Activated T-helper 1 cell treated with Interleukin-2 at 50 U/mL for 16 hours (primary cell): ENCODE results near the gene TTLL8.
"Not testable (repeated sequence)": the region's sequence is repeated elsewhere in the genome, so short reads cannot be mapped to it uniquely, and the experiment has no call there.

Experiments used
- DNase-seq: peaks from one replicate; pipeline ENCODE4 v3.0.0-alpha.2; 2020; ENCODE audit warnings: low read depth

TTLL8 gene

GRCh38 chr22:49983148-49984042 is 74.7 kb downstream of the TTLL8 start:
- no peak for DNase-seq

- DNase-seq = not testable (repeated sequence)
Observed at GRCh38 chr22:49981799-49982198, 76.3 kb downstream of the TTLL8 start.

DNA sequence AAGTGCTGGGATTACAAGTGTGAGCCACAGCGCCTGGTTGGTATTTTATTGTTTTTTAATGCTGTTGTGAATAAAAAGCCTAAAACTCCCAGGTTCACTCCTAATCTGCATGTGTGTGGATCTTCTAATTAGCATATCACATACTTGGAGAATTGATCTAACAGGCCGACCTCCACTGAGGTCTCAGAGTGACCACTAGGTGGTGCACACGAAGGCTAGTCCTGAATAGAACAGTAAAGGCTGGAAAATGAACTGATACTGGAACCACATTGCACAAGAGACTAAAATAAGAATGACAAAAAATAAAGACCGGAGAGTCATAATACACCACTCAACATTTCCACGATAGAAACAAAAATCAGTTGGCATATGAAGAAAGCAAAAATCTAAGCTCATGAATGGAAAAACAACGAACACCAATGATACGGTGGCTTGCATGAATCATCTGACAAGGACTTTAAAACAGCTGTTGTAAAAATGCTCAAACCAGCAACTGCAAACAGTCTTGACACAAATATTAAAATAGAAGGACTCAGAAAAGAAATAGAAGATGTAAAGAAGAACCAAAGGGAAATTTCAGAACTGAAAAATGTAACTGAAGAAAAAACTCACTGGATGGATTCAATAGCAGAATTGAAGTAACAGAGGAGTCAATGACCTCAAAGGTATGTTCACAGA is 78.4 kb downstream of the TTLL8 start:
- no peak for DNase-seq

DNA sequence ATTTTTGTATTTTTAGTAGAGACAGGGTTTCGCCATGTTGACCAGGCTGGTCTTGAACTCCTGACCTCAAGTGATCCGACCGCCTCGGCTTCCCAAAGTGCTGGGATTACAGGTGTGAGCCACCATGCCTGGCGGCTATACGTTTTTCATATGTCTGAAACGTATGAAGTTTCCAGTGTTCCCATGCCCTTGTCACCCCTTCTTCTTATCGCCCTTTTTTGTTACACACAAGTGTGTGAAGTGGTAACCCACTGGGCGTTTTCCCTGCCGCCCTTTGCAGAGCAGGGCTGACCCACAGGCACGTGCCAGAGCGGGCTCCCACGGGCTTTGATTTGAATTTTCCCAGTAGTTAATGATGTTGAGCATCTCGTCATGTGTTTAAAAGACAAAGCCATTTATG is 80.5 kb downstream of the TTLL8 start:
- no peak for DNase-seq

GRCh38 chr22:49976439-49977175 is 81.5 kb downstream of the TTLL8 start:
- no peak for DNase-seq

DNA sequence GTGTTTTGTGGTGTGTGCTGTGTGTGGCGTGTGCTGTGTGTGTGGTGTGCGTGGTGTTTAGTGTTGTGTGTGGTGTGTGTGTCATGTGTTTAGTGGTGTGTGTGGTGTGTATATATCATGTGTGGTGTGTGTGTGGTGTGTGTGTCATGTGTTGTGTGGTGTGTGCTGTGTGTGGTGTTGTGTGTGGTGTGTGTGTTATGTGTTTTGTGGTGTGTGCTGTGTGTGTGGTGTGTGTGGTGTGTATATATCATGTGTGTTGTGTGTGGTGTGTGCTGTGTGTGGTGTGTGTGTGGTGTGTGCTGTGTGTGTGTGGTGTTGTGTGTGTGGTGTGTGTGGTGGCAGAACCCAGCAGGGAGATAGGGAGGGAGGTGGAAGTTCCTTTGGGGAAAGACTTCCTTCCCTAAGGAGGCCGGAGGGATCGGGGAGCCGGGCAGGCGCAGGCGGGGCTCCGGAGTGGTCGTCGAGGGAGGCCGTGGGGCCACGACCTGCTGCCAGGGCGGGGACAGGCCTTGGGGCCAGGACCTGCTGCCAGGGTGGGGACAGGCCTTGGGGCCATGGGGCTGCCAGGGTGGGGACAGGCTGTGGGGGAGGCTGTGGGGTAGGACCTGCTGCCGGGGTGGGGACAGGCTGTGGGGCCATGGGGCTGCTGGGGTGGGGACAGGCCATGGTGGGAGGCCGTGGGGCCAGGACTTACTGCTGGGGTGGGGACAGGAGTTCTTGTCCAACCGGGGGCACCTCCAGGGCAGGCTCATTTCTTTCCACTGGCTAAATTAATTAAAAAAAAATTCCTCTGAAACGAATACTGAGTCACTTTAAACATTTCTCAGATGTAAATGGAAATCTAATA is 82.3 kb downstream of the TTLL8 start:
- no peak for DNase-seq

- DNase-seq = no peak
Observed at GRCh38 chr22:49973018-49973961, 84.8 kb downstream of the TTLL8 start.

DNA sequence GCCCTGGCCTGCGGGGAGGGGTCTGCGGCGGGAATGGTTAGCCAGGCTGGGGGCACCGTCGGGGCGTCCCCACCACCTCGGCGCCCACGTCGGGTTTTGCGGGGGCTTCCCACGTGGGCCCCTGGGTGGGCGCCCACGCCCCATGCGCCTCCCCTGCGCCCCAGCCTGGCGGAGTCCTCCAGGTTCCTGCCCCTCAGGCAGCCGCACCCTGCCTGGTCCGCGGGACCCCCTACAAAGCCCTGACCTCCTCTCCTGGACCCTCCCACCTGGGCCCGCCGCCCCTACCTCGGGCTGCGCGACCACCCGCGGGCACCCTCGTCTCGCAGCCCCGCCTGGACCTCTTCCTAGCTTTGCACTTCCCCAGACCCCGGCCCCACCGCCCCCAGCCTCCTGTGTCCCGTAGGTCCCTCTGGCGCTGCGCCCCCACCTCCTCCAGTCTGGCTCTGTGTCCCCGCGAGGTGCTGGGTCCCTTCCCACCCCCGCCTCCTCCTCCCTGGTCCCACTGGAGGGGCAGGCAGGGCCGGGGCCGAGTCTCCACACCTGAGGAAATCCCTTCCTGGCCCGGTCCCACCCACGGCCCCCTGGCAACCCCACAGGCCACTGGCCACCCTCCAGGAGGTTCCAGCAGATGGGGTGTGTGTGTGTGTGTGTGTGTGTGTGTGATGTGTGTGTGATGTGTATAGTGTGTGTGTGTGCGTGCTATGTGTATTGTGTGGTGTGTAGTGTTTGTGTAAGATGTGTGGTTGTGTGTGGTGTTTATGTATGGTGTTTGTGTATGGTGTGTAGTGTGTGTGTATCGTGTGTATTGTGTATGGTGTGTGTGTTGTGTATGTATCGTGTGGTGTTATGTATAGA is 85.7 kb downstream of the TTLL8 start:
- no peak for DNase-seq

- no peak for DNase-seq
Observed at GRCh38 chr22:49971232-49972162, 86.6 kb downstream of the TTLL8 start.

DNA sequence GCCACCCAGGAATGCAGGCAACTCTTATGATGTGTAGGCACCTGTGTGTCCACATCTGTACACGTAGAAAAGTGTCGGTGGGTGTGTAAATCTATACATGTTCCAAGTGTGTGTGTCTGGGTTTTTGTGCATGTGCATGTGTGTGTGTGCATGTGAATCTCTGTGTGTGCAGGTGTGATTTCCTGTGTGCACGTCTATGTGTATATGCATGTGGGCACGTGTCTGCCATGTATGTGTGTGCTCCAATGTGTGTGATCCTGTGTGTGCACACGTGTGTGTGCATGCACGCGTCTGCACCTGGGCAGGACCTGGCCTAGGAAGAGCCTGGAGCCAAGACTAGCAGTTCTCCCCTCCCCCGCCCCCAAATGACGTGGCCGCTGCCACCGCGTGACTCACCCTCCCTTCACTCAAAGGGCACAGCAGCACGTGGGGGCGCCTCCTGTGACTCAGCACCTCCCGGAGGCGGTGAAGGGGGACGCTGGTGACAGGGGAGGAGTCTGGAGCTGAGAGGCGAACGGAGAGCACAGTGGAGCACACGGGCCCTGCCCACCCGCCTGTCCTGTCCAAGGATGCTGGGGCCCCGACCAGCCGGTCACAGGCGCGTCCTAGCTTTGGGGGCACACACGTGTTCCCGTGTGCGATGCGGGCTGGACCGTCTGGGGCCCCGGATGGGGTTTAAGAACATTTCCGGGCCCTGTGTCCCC is 87.4 kb downstream of the TTLL8 start:
- peak; percentile 91 for DNase-seq

DNA sequence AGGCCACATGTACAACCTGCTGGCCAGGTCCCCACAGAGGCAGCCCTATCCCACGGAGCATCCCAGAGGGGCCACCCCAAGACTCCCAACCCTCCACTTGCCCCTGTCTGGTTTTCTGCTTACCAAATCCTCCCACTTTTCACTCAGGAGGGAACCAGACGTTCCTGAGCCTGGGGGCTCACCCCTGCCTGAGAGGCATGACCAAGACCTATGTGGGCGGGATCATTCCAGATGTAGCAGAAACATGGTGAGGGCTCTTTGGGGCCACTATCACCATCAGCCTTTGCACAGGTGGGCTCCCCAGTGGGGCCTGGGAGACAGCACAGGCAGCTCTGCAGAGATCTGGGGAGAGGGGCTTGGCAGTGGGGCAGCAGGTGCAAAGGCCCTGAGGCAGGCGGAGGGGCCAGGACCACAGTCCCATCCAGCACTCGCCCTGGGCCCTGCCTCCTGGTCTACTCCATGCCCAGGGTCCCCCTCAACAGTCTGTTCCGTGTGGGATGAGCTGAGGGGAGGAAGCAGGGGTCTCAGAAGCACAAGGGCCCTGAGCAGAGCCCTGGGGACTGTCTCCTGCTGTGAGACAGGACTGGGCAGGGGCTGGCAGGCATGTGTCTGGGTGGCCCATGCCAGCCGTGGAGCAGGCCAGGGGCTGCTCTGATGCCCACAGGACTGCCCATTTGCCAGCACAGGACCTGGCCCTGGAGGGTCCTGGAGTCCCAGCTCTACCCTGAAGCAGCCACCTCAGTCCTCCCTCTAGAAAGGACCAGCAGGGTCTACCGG is 88.2 kb downstream of the TTLL8 start:
- DNase-seq = no peak

- DNase-seq = no peak
Observed at GRCh38 chr22:49968831-49969661, 89.1 kb downstream of the TTLL8 start.
